HG03064 (cell line): ENCODE data around the gene HPCA.

Experiments
- ATAC-seq: cut with Tn5 transposase; IDR thresholded peaks from one replicate; pipeline ENCODE4 v1.9.1; 2021; ENCODE audit warnings: low read depth; ENCODE audit not compliant: unreplicated experiment

HPCA gene

DNA sequence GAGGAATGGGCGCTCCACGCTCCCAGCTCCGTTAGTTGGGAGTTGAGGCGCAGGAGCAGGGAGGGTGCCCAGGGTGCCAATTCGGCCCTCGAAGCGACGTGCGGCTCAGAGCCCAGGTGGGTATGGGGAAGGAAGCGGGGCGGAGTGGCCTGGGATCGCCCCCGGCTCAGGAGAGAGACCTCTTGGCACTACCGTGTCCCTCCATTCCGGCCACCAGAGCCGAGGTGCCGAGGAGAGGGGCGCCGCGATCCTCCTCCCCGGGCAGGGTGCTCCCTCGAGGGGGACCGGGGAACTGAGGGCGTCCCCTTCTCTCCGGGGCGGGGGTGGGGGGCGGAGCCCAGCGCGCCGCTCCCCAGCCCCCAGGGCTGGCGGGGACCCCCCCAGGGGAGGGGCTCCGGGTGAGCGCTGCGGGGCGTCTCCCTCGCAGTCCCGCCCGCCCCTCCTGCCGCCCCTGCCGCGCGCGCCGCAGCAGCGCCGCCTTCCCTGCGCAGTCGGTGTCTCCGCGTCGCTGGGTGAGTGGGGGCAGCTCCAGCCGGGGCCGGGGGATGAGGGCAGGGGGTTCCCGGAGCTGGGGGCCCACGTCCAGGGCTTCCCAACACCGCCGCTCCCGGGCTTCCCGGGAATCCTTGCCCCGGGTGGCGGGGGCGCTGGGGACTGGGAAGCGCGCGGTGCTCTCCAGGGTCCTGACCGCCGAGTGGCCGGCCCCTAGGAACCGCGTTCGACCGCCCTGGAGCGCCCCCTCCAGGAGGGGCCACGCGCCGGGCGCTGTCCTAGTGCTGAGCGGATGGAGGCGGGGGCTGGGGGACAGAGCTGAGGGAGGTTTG, at the start of gene HPCA:
Gene HPCA, plus strand, starts transcription at position 488 of the 824 bp plus-strand sequence. CDS start 2,408 bp downstream, outside the sequence.
- ATAC-seq, result no peak

- no peak for ATAC-seq
These were observed 37.8 kb upstream of the HPCA start for GRCh38 chr1:32848354-32849063.

DNA sequence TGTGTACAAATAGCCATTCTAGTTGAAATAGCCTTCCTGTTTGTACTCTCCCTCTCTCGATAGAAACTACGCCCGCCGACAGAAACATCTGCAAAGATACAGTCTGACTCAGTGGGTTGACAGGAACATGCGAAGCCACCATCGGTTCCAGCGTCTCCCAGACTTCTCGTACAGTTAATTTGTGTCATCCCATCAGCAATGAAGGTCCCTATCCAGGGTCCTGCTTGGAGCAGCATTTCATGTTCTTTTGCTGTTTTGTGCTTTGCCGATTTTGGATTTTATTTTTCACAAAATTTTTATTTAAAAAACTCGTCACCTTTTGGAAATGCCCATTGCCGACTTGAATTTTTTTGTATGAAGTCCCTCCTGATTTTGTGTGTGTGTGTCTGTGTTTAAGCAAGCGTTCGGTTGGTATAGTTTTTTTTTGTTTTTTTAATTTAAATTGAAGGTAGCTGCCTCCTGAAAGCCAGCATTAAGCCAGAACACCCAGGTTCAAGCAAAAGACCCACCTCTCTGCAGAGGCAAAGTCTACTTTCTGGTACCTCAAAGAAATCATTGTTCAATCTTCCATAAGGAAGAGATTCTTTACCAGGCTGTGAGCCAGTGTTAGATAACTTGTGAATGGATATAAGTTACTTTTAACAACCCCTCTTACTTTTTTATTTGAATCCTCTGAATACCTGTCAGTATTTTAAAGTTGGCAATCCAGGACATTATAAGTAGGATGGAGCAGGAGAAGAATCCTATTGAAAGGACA, 30.3 kb upstream of the HPCA start:
- no peak for ATAC-seq

DNA sequence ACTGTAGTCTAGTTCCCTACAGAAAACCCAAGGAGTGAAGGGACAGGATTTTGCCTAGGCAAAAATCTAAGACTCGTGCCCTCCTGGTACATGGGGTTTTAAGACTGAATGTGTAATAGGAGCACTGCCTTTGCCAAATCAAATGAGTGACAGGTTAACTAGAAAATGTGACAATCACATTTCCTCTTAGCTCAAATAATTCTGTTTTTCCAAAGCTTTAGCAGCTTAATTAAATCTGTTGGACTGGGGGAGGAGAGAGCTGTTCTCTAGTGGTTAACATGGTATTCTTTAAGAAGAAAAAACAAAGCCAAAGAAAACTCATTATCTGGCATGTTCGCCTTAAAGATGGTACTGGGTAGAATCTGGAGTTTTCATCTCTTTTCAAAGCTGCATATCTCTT, 28.2 kb upstream of the HPCA start:
- no peak for ATAC-seq

- no peak for ATAC-seq
These were observed 27.5 kb upstream of the HPCA start for GRCh38 chr1:32858791-32859190.

GRCh38 chr1:32859915-32860314, 26.4 kb upstream of the HPCA start:
- no peak for ATAC-seq

- ATAC-seq, result no peak
These were observed 25.7 kb upstream of the HPCA start for GRCh38 chr1:32860566-32860965.

DNA sequence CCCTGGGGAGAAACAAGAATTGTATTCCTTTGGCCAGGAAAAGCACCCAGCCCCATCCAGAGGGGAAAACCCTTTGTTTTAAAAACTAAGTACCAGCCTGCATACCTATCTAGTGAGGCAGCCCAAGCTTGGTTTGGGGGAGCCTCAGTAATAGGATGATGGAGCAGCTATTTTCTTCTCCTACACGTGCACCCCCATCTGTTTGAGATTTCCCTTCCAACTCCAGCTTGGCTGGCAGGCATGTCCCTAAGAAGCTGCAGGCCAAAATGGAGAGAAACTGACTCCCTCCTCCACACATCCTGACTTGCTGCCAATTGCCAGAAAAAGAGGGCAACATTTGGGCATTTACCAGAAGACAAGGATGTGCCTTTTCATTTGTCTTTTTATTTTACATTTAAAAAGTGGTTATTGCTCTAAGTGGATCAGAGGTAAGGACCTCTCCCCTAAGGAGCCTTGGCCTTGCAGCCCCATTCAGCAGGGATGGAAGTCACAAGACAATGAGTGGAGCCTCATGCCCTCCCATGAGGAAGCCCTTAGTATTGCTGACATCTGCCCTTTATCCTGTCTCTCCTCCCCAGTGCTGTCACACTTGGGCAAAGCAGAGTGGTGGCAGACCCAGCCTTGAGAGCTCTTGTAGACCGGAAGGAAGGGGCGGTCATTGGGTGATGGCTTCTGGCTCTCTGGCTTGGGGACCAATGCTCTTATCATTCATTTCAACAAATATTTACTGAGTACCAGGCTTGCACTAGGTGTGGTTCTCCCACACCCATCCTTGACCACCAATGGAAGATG, 24.2 kb upstream of the HPCA start:
- no peak for ATAC-seq

DNA sequence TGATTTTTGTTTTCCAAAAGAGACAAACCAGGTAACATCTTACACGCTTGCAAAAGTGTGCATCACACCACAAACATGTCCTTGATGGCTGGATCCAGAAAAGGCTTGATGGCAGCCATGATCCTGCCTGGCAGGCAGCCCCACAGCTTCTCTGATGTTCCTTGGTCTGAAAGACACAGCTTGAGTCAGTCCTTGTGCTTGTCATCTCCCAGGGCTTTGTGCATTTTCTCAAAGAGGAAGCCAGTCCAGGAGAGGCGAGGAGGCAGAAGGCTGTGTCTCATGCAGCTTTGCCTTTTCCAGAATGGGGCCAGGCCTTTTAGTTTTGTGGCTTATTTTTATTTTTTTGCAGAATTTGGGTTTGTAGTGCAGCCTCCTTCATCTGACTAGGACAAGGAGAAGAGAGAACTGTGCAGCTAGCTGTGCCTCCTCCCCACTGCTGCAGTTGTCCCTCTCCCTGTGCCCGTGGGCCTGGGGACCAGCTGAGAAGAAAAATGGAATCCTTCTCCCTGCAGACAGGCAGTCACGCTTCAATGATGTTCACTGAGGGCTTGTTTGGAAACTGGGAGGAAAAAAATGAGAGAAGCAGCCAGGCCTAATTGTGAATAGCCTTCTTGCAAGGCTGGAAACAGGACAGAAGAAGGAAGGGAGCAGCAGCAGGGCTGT, 22.9 kb upstream of the HPCA start:
- no peak for ATAC-seq

DNA sequence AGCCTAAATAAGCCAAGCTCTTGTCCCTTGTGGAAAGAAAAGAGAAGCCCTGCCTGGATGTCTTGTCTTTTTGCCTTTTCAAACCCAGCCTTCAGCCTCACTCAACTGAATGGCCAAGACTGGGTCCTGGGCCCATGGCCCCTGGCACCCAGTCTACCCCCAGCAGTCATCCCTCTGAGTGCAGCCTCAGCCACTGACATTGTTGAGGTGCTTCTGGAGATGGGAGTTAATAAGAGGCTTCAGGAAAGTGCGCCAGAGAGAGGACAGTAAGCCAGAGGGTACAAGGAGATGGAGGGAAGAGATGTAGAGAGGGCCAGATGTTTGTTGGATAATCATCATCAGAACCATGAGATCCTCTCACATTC, 22.4 kb upstream of the HPCA start:
- ATAC-seq, result no peak

DNA sequence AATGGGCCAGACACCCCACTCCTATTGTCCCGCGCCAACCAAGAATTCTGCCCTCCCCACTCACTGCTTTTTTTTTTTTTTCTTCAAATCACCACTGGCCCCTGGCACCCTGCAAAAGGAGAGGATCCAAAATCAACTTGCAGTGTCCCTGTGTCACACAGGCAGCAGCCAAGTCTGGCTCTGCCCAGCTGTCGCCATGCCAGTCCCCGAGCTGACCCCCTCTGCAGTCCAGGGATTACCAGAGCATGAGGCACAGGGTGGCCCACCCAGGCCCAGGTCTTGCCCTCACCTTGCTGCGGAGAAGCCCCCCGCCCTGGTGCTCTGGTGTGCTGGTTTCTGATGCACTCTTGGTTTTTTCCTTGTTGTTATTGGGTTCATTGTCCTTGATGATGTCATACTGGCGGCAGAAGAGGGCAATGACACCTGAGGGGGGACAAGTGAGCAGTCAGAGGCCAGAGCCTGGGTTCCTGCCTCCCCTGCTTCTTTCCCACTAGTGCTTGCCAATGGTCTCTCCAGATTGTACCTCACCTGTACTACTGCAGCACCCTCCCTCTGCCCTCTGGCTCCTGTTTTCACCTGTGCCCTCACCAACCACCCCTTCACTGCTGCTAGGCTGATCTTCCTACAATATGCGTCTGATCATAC, 21.8 kb upstream of the HPCA start:
- ATAC-seq, result no peak

DNA sequence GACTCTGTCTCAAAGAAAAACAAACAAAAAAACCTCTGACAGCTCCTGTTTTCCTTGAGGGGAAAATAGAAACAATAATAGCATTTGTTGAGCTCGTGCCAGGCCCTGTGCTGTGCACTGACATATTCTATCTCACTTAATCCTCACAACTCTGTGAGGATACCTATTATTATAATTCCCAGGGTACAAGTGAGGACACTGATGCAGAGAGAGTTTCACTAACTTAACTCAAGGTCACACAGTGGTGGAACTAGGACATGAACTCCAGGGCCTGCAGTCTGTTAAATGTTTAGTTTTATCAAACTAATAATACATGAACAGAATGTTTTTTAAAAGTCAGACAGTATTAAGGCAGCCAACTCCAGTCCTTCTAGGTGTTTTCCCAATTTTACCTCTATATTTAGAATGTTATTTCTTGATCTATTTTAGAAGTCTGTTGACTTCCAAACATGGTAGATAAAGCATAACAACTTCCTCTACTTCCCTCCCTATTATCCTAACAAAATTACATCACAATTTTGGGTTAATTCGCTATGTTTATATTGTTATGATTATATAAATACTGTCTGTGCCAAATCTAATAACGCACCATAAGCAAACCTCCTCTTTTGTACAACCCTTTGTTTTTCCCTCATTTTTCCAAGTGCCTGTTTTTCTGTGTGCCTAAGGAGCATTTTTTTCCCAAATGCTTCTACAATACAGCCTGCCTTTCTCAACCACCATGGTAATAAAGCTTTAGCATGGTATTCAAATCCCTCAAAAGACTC, 20.5 kb upstream of the HPCA start:
- no peak for ATAC-seq

DNA sequence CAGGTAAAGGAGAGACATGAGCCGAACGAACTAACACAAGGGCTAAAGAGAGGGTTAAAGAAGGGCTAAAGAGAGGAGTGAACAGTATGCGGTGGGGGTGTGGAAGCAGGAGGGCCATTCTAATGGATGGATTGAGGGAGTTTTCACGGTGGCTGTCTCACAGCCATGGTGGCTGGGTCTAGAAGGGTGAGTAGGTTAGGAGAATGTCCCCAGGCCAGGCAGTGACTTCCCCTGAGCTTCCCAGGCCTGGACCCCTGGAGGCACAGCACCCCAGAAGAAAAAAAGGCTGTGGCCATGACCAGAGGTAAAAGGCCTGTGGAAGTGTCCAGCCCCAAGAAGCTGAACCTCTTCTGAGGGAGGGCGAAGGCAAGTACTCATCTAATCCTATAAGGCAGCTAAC, 19.1 kb upstream of the HPCA start:
- ATAC-seq, result no peak

- ATAC-seq, result no peak
These were observed 18.6 kb upstream of the HPCA start for GRCh38 chr1:32867671-32868070.

DNA sequence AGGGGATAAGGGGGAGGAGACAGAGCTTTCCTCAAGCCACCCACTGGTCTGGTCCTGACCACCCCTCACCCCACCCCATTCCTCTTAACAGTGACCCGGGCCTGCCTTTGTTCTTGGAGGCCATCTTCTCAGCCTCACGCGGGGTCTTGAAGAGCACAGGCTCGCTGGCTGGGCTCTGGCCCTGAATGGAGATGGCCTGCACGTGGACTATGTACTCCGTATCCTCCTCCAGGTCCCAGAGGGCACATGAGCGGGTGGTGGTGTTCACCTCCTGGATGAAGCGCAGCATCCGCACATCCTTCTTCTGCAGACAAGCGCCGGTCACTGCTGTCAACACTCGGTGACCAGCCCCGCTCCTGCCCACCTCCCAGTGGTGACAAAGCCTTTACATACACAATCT, 18.2 kb upstream of the HPCA start:
- ATAC-seq, result no peak

GRCh38 chr1:32868806-32869455, 17.4 kb upstream of the HPCA start:
- no peak for ATAC-seq

- ATAC-seq, result no peak
These were observed 16.2 kb upstream of the HPCA start for GRCh38 chr1:32869923-32870614.
